Activated naive CD4-positive, alpha-beta T cell treated with anti-CD3 and anti-CD28 coated beads, Interleukin-2, amount 10 ng/mL, durations not matched to agents 5 hours and 36 hours (primary cell): ENCODE data around the gene PTCD3. TPM values are rescaled to one million over a fixed set of nuclear protein-coding genes. Genes with fewer than 3 reads are reported as not detected.

Experiments
- total RNA-seq, 2 experiments: library from RNA; stranded (reverse); gene quantifications; one replicate each; pipeline ENCODE4 v1.2.3, GENCODE V29; 2021

The PTCD3 gene
- 100 to 1,000 TPM; 136 to 139 TPM for total RNA-seq

GRCh38 chr2:86105969-86106945, at the start of gene PTCD3:
TSS of gene PTCD3 (plus strand) at chr2:86106235. CDS start at chr2:86106248, 13 bp downstream.

GRCh38 chr2:86105252-86105968, 625 bp upstream of the PTCD3 start, which contains the start of gene POLR1A:
TSS of gene POLR1A (minus strand) at chr2:86105886. CDS start at chr2:86105776, 110 bp downstream.

Other genes starting within 250 kb of the PTCD3 start
- gene ST3GAL5, start 217.2 kb upstream of the PTCD3 start, total RNA-seq, result 10 to 100 TPM; 67.1 to 69.0 TPM
- gene POLR1A, start 349 bp upstream of the PTCD3 start, total RNA-seq, result 10 to 100 TPM; 28.0 to 34.9 TPM
- gene IMMT, start 89.2 kb downstream of the PTCD3 start, total RNA-seq, result 100 to 1,000 TPM; 137 to 142 TPM
- gene MRPL35, start 93.2 kb downstream of the PTCD3 start, total RNA-seq, result 10 to 100 TPM; 43.0 to 46.0 TPM
- gene REEP1, start 231.4 kb downstream of the PTCD3 start, total RNA-seq, result under 1 TPM; 0.28 to 0.39 TPM